H1 (cell line): ENCODE data around the gene PTH1R. TPM values are rescaled to one million over a fixed set of nuclear protein-coding genes. Genes with fewer than 3 reads are reported as not detected.

Experiments used
- CTCF ChIA-PET: fragments of 300-600 bp; sonication (Branson Sonifier 250); formaldehyde crosslinking; loops from one replicate; lab custom pipeline; 2021; ENCODE audit not compliant: partially characterized antibody; lab: Charles Lee
- POLR2A ChIA-PET: fragments of 300-600 bp; sonication (Branson Sonifier 250); formaldehyde crosslinking; loops from one replicate; lab custom pipeline; 2021; ENCODE audit warnings: inconsistent platforms; ENCODE audit not compliant: partially characterized antibody; lab: Charles Lee
- DNase-seq, 2 experiments: peaks; one replicate each; pipeline versions ENCODE4 v3.0.0 to v3.0.0-alpha.2; 2010 to 2022; ENCODE audit warnings: low spot score in 2 of 2, low read depth in 1 of 2, mixed read lengths in 1 of 2
- FAIRE-seq: peaks from 2 replicates; lab custom pipeline; 2011; peaks lifted over from hg19 to GRCh38; lab: Jason Lieb, UNC
- H2AFZ ChIP-seq: 2 replicates; pipeline ENCODE4 v1.8.1; 2012; ENCODE audit warnings: low read length, inconsistent platforms
- H2AK5ac ChIP-seq: 2 replicates; pipeline ENCODE4 v1.6.1; 2013; ENCODE audit warnings: low read depth, low read length
- H2BK120ac ChIP-seq: replicated peaks from 2 replicates; pipeline ENCODE3; 2013; ENCODE audit warnings: low read depth, low read length, inconsistent platforms
- H2BK12ac ChIP-seq: 2 replicates; pipeline ENCODE4 v1.6.1; 2013; ENCODE audit warnings: low read depth, low read length
- H2BK15ac ChIP-seq: 2 replicates; pipeline ENCODE4 v1.6.1; 2013; ENCODE audit warnings: low read length
- H2BK20ac ChIP-seq: 2 replicates; pipeline ENCODE4 v1.6.1; 2013; ENCODE audit warnings: low read length
- H2BK5ac ChIP-seq: 2 replicates; pipeline ENCODE4 v1.6.1; 2013; ENCODE audit warnings: low read depth, low read length
- H3K14ac ChIP-seq: 2 replicates; pipeline ENCODE4 v1.6.1; 2013; ENCODE audit warnings: inconsistent platforms; ENCODE audit not compliant: insufficient read length
- H3K18ac ChIP-seq: 2 replicates; pipeline ENCODE4 v1.6.1; 2013; ENCODE audit warnings: low read length; ENCODE audit errors: extremely low read depth
- H3K23ac ChIP-seq: 2 replicates; pipeline ENCODE4 v1.6.1; 2013; ENCODE audit warnings: inconsistent platforms; ENCODE audit not compliant: insufficient read length
- H3K23me2 ChIP-seq: 2 replicates; pipeline ENCODE4 v1.6.1; 2013; ENCODE audit warnings: low read depth, low read length
- H3K27ac ChIP-seq: 2 replicates; pipeline ENCODE4 v1.6.1; 2011; ENCODE audit warnings: low read depth, low read length, inconsistent platforms
- H3K27me3 ChIP-seq, 4 experiments: replicated peaks in 1 of 4; 1 replicate in 1 of 4; 2 replicates in 3 of 4; pipeline versions ENCODE4 v1.6.1 to v1.8.1; 2011 to 2013; ENCODE audit warnings: low read length in 3 of 4, mild to moderate bottlenecking in 3 of 4, inconsistent platforms in 2 of 4, mixed read lengths in 2 of 4, moderate library complexity in 1 of 4; ENCODE audit not compliant: control insufficient read depth in 3 of 4, insufficient read depth in 3 of 4; ENCODE audit errors: extremely low read depth in 1 of 4
- H3K36me3 ChIP-seq, 4 experiments: 2 replicates each; pipeline versions ENCODE4 v1.6.1 to v1.8.1; 2011 to 2013; ENCODE audit warnings: mild to moderate bottlenecking in 4 of 4, low read length in 3 of 4, moderate library complexity in 2 of 4, control low read depth in 1 of 4, inconsistent platforms in 1 of 4; ENCODE audit not compliant: insufficient read depth in 4 of 4, control insufficient read depth in 2 of 4
- H3K4ac ChIP-seq: replicated peaks from 2 replicates; pipeline ENCODE3; 2013; ENCODE audit warnings: low read length, low read depth, mixed read lengths, inconsistent platforms; ENCODE audit not compliant: insufficient read length
- H3K4me1 ChIP-seq, 4 experiments: replicated peaks in 1 of 4; 1 replicate in 1 of 4; 2 replicates in 3 of 4; pipeline versions ENCODE4 v1.6.1 to v1.8.1; 2011 to 2013; ENCODE audit warnings: low read length in 3 of 4, inconsistent platforms in 2 of 4, mixed read lengths in 1 of 4; ENCODE audit not compliant: insufficient read depth in 4 of 4, control insufficient read depth in 3 of 4
- H3K4me2 ChIP-seq, 2 experiments: 2 replicates each; pipeline versions ENCODE4 v1.6.1 to v1.8.1; 2011 to 2013; ENCODE audit warnings: low read depth in 2 of 2, low read length in 2 of 2, control low read depth in 1 of 2, inconsistent platforms in 1 of 2, mild to moderate bottlenecking in 1 of 2; ENCODE audit not compliant: insufficient read depth in 1 of 2
- H3K4me3 ChIP-seq, 4 experiments: fragments of 200-600, 300-600 bp in 1 of 4; sonication (generic), shearing (Covaris generic), sonication (Bioruptor Twin) in 1 of 4; 2 replicates each; pipeline versions ENCODE4 v1.5.1 to v1.8.1; 2011 to 2016; ENCODE audit warnings: low read length in 4 of 4, low read depth in 3 of 4, control low read depth in 2 of 4, inconsistent platforms in 2 of 4, mild to moderate bottlenecking in 2 of 4, mixed read lengths in 1 of 4, moderate library complexity in 1 of 4; ENCODE audit not compliant: insufficient read depth in 2 of 4; ENCODE audit errors: extremely low read depth in 1 of 4
- H3K56ac ChIP-seq: replicated peaks from 2 replicates; pipeline ENCODE3; 2013; ENCODE audit warnings: low read depth, mild to moderate bottlenecking, mixed read lengths, low read length, inconsistent platforms; ENCODE audit not compliant: insufficient read length
- H3K79me1 ChIP-seq: 2 replicates; pipeline ENCODE4 v1.6.1; 2013; ENCODE audit warnings: low read depth, low read length, control low read depth
- H3K79me2 ChIP-seq, 2 experiments: 2 replicates each; pipeline versions ENCODE4 v1.6.1 to v1.8.1; 2012 to 2013; ENCODE audit warnings: low read length in 2 of 2, mild to moderate bottlenecking in 2 of 2, inconsistent platforms in 1 of 2; ENCODE audit not compliant: insufficient read depth in 2 of 2, control insufficient read depth in 1 of 2
- H3K9ac ChIP-seq, 4 experiments: replicated peaks in 1 of 4; 1 replicate in 1 of 4; 2 replicates in 3 of 4; pipeline versions ENCODE4 v1.6.1 to v1.8.1; 2011 to 2013; ENCODE audit warnings: low read depth in 3 of 4, low read length in 3 of 4, control low read depth in 2 of 4, mild to moderate bottlenecking in 2 of 4, moderate library complexity in 2 of 4, inconsistent platforms in 1 of 4; ENCODE audit errors: extremely low read depth in 1 of 4
- H3K9me3 ChIP-seq, 2 experiments: 2 replicates each; pipeline versions ENCODE4 v1.6.1 to v1.8.1; 2012 to 2013; ENCODE audit warnings: mild to moderate bottlenecking in 2 of 2, moderate library complexity in 2 of 2, control low read depth in 1 of 2, inconsistent platforms in 1 of 2, low read depth in 1 of 2, low read length in 1 of 2, mixed read lengths in 1 of 2; ENCODE audit not compliant: insufficient read depth in 2 of 2
- H4K20me1 ChIP-seq, 2 experiments: replicated peaks in 1 of 2; 2 replicates each; pipeline versions ENCODE3 to v1.8.1; 2011 to 2013; ENCODE audit warnings: inconsistent platforms in 2 of 2, low read length in 2 of 2, mild to moderate bottlenecking in 1 of 2; ENCODE audit not compliant: insufficient read depth in 2 of 2, control insufficient read depth in 1 of 2
- H4K5ac ChIP-seq: 2 replicates; pipeline ENCODE4 v1.6.1; 2013; ENCODE audit warnings: low read length, low read depth, mixed read lengths, inconsistent platforms; ENCODE audit not compliant: insufficient read length
- H4K8ac ChIP-seq: 2 replicates; pipeline ENCODE4 v1.8.0; 2013; ENCODE audit warnings: mild to moderate bottlenecking, moderate library complexity, low read length, inconsistent platforms; ENCODE audit not compliant: insufficient read depth; ENCODE audit errors: extremely low read depth
- H4K91ac ChIP-seq: replicated peaks from 2 replicates; pipeline ENCODE3; 2013; ENCODE audit warnings: low read length, mixed read lengths, inconsistent platforms; ENCODE audit not compliant: insufficient read length
- SAP30 ChIP-seq: fragments of 300-600 bp; sonication (generic); IDR thresholded peaks from 2 replicates; pipeline ENCODE4 v1.7.1; 2012; ENCODE audit warnings: low read length, moderate library complexity, mild to moderate bottlenecking, inconsistent platforms; ENCODE audit not compliant: insufficient read depth, insufficient replicate concordance
- WGBS, 2 experiments: shearing (Covaris generic) in 1 of 2; methylation state at CpG; one replicate each; pipeline versions ENCODE4 v1.1.6 to v1.1.7; 2013 to 2015; ENCODE audit warnings: low lambda C conversion rate in 2 of 2, mixed read lengths in 2 of 2, inconsistent platforms in 1 of 2, low coverage in 1 of 2, missing lambda C conversion rate in 1 of 2; ENCODE audit not compliant: insufficient replicate concordance in 2 of 2, insufficient coverage in 1 of 2, insufficient read length in 1 of 2; ENCODE audit errors: extremely low coverage in 1 of 2, missing lambda C conversion rate in 1 of 2; 5-methylcytosine and 5-hydroxymethylcytosine counted together
- polyA plus RNA-seq, 7 experiments: library from polyadenylated mRNA; depleted of rRNA in 3 of 7; stranded (reverse) in 5 of 7; unstranded in 2 of 7; fragments of >200 nt in 5 of 7; fragments of 200-250 nt in 2 of 7; gene quantifications; 1 replicate in 5 of 7; 2 replicates in 1 of 7; 4 replicates in 1 of 7; pipeline versions ENCODE4 v1.2.1 to v1.2.3, GENCODE V29; 2011 to 2013; ENCODE audit warnings: missing spikeins in 2 of 7, mixed read lengths in 2 of 7
- total RNA-seq: library from RNA; stranded (reverse); fragmentation: NEBNext Ultra II Directional; extraction: Animal tissue kit (Norgen Biotek cat#: 25700); gene quantifications from 2 replicates; pipeline ENCODE4 v1.2.1, GENCODE V29; 2021

The PTH1R gene
- total and polyA plus RNA-seq, 2 of the 8 experiments (the other 6 are each of a cell fraction or from before 2014, with no cell fraction given) = 0.57 to 1.5 TPM

DNA sequence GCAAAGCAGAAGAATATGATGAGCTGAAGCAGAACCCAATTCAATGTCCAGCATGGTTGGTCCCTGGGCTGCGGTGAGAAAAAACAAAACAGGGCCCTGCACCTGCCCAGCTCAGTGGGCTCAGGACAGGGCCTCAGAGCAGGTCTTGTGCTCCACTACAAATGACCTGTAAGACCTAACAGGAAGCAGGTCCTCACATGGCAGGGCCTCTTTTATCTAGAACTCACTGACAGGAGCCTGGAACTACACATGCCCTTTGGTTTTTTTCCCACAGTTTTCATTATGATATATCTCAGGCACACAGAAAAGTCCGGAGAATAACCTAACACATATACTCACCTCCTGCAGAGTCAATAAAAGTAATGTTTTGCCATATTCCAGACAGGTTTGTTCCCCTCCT lies 60.6 kb downstream of the PTH1R start:
- WGBS, 2 experiments = 95% methylated on average over 2 of the region's 2 CpGs; no CpG with 5 or more reads in 1 of the 2 experiments
- Histone ChIP-seq H4K91ac (no peak overlapping the region), H3K4me3 (no peak overlapping the region), H3K14ac (no peak overlapping the region), H3K4me2 (no peak overlapping the region), H3K23ac (no peak overlapping the region), H3K56ac (no peak overlapping the region), H2BK15ac (no peak overlapping the region), H3K9me3 (no peaks in the 10 kb centered on the region), H3K9ac (no peak overlapping the region), H4K20me1 (peaks cover 12 to 30% of the 10 kb centered on the region in 2 experiments), H2BK5ac (no peak overlapping the region), H4K8ac (no peak overlapping the region; the same call in 1 of the 2 replicates), H3K27me3 (no peaks in the 10 kb centered on the region), H2BK12ac (no peak overlapping the region), H3K23me2 (no peaks in the 10 kb centered on the region)
- POLR2A ChIA-PET = interaction anchor here (1.1 kb wide), 1 partner anchor 9 kb away, joined by 3 read pairs; no protein-coding TSS in a partner anchor
- DNase-seq (no peak), FAIRE-seq (no peak)
- CTCF ChIA-PET = interaction anchor here (0.6 to 11.0 kb wide), 4 partner anchors 14 to 1435 kb away, joined by 3 to 99 read pairs (median 8); no protein-coding TSS in a partner anchor
- no peak for TF ChIP-seq SAP30
- TF ChIP-seq, all 59 proteins: peak for 0
- no peak overlapping the region for H2BK20ac ChIP-seq
- no peak overlapping the region for H2AFZ ChIP-seq
- H3K79me1 ChIP-seq = peaks cover 20% of the 10 kb centered on the region
- peaks cover 2 to 15% (median 4%) of the 10 kb centered on the region in 4 experiments; a peak in 6 of 8 replicates for H3K36me3 ChIP-seq
- H4K5ac ChIP-seq = no peak overlapping the region
- H3K79me2 ChIP-seq = peaks cover 0 to 55% of the 10 kb centered on the region in 2 experiments; a peak in 2 of 4 replicates
- no peak overlapping the region for H2AK5ac ChIP-seq
- H3K27ac ChIP-seq = no peak overlapping the region
- H3K4me1 ChIP-seq = peaks cover 4 to 20% (median 10%) of the 10 kb centered on the region in 4 experiments; a peak in 6 of 7 replicates
- H3K18ac ChIP-seq = no peak overlapping the region
- H2BK120ac ChIP-seq = no peak overlapping the region
- no peak overlapping the region for H3K4ac ChIP-seq
